ENCODE results near the gene S1PR2. TPM values are rescaled to one million over a fixed set of nuclear protein-coding genes. Genes with fewer than 3 reads are reported as not detected.

S1PR2 gene
- total RNA-seq, 1 donor from 2014 or later = 24.3 TPM

DNA sequence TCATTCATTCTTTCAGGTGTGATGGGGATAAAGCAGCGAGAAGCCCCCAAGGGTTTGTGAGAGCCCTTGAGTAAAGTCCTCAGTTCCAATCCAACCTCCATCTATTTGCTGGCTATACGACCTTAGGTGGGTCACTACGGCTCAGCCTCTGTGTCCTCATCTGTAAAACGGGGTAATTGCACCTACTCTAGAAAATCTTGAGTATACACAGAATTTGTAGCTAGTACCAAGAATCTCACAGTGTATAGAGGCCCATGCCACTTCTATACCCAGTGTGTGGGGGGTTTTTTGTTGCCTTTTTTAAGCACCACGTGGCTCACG is 36.0 kb downstream of the S1PR2 start:
- H3K4me3 ChIP-seq = peak overlapping the region; percentile 81 to 97
- H3K4me1 ChIP-seq = peaks cover 3 to 21% of the 10 kb centered on the region in 2 donors
- H3K9me3 ChIP-seq = no peaks in the 10 kb centered on the region
- no peaks in the 10 kb centered on the region for H3K36me3 ChIP-seq
- intact Hi-C loops (cut with DNase I) = loop anchor here (1.0 to 2.0 kb wide), 2 partner anchors 55 to 74 kb away; no protein-coding TSS in a partner anchor
- H3K27ac ChIP-seq = peak overlapping the region; percentile 86 to 89
- no peak for TF ChIP-seq CTCF (IDR thresholded peaks at IDR 0.05)
- no peaks in the 10 kb centered on the region for H3K27me3 ChIP-seq
- no peak for DNase-seq (ENCODE audit: low spot score in 2 of 2)

DNA sequence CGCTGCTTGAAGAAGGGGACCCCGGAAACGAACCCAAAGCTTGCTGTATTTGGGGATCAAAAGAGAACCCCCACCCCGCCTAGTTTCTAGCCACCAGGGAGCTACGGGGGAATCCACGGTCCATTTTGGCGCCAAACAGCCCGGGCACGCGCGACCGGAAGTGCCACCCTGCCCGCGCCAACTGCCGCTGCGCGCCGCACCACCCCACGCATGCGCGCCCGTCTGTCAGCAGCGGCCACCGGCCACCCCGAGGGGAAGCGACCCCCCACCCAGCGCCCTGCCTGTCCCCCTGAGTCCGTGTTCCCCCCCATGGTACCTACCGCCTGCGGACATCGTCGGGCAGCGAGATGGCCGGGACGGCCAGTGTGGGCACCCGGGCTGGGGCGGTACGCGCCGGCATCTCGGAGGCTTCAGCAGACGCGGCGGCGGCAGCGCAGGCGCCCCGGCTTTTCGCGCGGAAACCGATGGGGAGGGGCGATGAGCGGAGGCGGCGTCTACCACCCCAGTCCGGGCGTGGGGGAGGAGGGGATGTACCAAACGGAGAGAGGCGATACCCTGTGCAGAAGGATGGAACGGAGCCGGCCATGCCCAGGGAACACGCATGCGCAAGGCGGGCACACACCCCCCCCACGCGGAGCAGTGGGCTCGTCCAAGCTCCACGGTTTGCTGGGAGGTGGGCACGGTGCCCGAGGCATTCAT is 36.5 kb downstream of the S1PR2 start, which contains the start of gene DNMT1:
Gene DNMT1 (minus strand): TSS at position 454 of the 699 bp plus-strand sequence. CDS start 54 bp downstream, at position 400.
- intact Hi-C loops (cut with DNase I) = loop anchor here (1.0 to 2.0 kb wide), 2 partner anchors 56 to 74 kb away; no protein-coding TSS in a partner anchor
- H3K27me3 ChIP-seq = no peaks in the 10 kb centered on the region
- H3K4me3 ChIP-seq = peak within 1 kb of the TSS; percentile 81 to 97
- peak; percentile 75 to 96 for DNase-seq (ENCODE audit: low spot score in 2 of 2)
- no peaks in the 10 kb centered on the region for H3K9me3 ChIP-seq
- H3K36me3 ChIP-seq = no peaks in the 10 kb centered on the region
- TF ChIP-seq CTCF (IDR thresholded peaks at IDR 0.05) = no peak
- H3K27ac ChIP-seq = peak within 1 kb of the TSS; percentile 86 to 89
- peaks cover 3 to 21% of the 10 kb centered on the region in 2 donors for H3K4me1 ChIP-seq

DNA sequence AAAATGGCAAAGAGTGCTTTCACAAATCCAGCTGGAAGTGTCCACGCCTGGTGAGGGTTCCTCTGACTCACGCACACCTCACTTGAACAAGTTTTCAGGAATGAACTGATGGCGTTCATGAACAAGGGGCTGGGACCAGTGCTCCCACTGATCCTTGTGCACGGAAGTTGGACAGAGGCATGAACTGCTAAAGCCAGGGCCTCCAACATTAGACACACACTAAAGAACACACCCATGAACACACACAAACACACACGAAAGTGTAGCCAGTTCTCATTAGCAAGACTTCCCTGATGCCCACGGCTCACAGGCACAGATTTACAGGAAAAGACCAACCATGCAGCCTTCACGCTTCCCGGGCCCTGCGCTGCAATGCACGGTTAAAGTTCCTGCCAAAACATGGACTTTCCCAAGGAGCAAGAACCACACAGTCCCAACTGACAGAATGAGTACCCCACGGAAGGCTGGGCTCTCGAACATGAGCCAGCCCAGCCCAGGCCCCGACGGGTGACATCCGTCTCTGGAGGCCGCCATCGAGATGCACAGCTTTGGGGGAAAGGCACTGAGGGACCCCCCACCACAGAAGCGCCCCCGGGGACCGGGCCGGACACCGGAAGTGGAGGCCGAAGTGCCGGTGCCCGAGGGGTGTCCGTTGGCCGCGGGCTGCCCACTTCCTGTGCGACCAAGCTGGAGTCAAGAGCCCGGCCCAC is 37.2 kb downstream of the S1PR2 start:
- H3K36me3 ChIP-seq = no peaks in the 10 kb centered on the region
- intact Hi-C loops (cut with DNase I) = loop anchor here (2.0 kb wide), 1 partner anchor 73 kb away; no protein-coding TSS in a partner anchor
- H3K4me3 ChIP-seq = peak overlapping the region; percentile 81 to 97
- no peaks in the 10 kb centered on the region for H3K9me3 ChIP-seq
- DNase-seq (ENCODE audit: low spot score in 2 of 2) = peak in 1 of 2 donors; percentile 63
- peaks cover 3 to 21% of the 10 kb centered on the region in 2 donors for H3K4me1 ChIP-seq
- H3K27me3 ChIP-seq = no peaks in the 10 kb centered on the region
- H3K27ac ChIP-seq = peak overlapping the region; percentile 86 to 89
- TF ChIP-seq CTCF (IDR thresholded peaks at IDR 0.05) = no peak

GRCh38 chr19:10192922-10193321 is 38.2 kb downstream of the S1PR2 start:
- peak overlapping the region in 1 of 2 donors; percentile 89 for H3K27ac ChIP-seq
- H3K4me3 ChIP-seq = no peak overlapping the region
- H3K27me3 ChIP-seq = no peaks in the 10 kb centered on the region
- intact Hi-C loops (cut with DNase I) = no loop called here
- DNase-seq (ENCODE audit: low spot score in 2 of 2) = no peak
- peaks cover 3 to 21% of the 10 kb centered on the region in 2 donors for H3K4me1 ChIP-seq
- no peak for TF ChIP-seq CTCF (IDR thresholded peaks at IDR 0.05)
- no peaks in the 10 kb centered on the region for H3K9me3 ChIP-seq
- no peaks in the 10 kb centered on the region for H3K36me3 ChIP-seq

DNA sequence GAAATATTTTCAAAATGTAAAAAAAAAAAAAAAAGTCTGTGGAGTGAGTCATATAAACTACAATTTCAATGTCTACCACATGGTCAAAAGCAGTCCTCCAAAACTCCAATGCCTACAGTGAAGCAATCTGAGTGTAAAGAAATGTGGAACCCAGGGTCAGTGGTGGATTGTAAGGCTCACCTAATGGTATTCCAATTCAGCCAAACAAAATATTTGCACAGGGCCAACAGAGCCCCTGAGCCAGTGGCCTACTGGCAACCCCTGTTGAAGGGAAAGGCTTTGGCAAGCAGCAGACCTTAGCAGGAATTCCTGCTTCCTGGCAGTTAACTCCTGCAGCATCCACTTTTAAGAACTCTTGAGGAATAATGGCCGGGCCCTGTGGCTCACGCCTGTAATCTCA is 39.8 kb downstream of the S1PR2 start:
- no peak for TF ChIP-seq CTCF (IDR thresholded peaks at IDR 0.05)
- H3K4me1 ChIP-seq = peaks cover 3 to 21% of the 10 kb centered on the region in 2 donors
- no peak overlapping the region for H3K4me3 ChIP-seq
- intact Hi-C loops (cut with DNase I) = no loop called here
- H3K36me3 ChIP-seq = peaks cover 0 to 3% of the 10 kb centered on the region in 2 donors
- H3K27me3 ChIP-seq = no peaks in the 10 kb centered on the region
- DNase-seq (ENCODE audit: low spot score in 2 of 2) = peak in 1 of 2 donors; percentile 68
- no peak overlapping the region for H3K27ac ChIP-seq
- H3K9me3 ChIP-seq = no peaks in the 10 kb centered on the region
